GM21737 (cell line): ENCODE results near the gene EMC1.
"Not testable (repeated sequence)": the region's sequence is repeated elsewhere in the genome, so short reads cannot be mapped to it uniquely, and the experiment has no call there.

ENCODE experiments used
- ATAC-seq: cut with Tn5 transposase; IDR thresholded peaks from one replicate; pipeline ENCODE4 v1.9.1; 2021; ENCODE audit warnings: mild to moderate bottlenecking, moderate library complexity; ENCODE audit not compliant: unreplicated experiment

The EMC1 gene

GRCh38 chr1:19220080-19220846 lies 31.1 kb downstream of the EMC1 start:
- ATAC-seq: no peak

- ATAC-seq: no peak
These were observed 31.9 kb downstream of the EMC1 start for GRCh38 chr1:19219451-19219850.

- ATAC-seq: not testable (repeated sequence)
These were observed 34.7 kb downstream of the EMC1 start for GRCh38 chr1:19216585-19216984.

GRCh38 chr1:19213580-19213979 lies 37.7 kb downstream of the EMC1 start:
- no peak for ATAC-seq

- no peak for ATAC-seq
These were observed 39.2 kb downstream of the EMC1 start for GRCh38 chr1:19212167-19212566.

GRCh38 chr1:19210772-19211549 lies 40.4 kb downstream of the EMC1 start:
- no peak for ATAC-seq

GRCh38 chr1:19209990-19210771 lies 41.1 kb downstream of the EMC1 start, which contains the start of gene UBR4:
UBR4 (minus strand) TSS chr1:19210266; CDS start chr1:19210248, 18 bp downstream.
- ATAC-seq: peak; percentile 80

- ATAC-seq: peak; percentile 44
These were observed 41.8 kb downstream of the EMC1 start for GRCh38 chr1:19209439-19209989.

- ATAC-seq: no peak
These were observed 42.5 kb downstream of the EMC1 start for GRCh38 chr1:19208710-19209438.

GRCh38 chr1:19206947-19207346 lies 44.4 kb downstream of the EMC1 start:
- ATAC-seq: no peak

GRCh38 chr1:19205845-19206244 lies 45.5 kb downstream of the EMC1 start:
- no peak for ATAC-seq

GRCh38 chr1:19205403-19205802 lies 45.9 kb downstream of the EMC1 start:
- ATAC-seq: no peak

- ATAC-seq: no peak
These were observed 46.7 kb downstream of the EMC1 start for GRCh38 chr1:19204446-19205266.

GRCh38 chr1:19203440-19203839 lies 47.9 kb downstream of the EMC1 start:
- no peak for ATAC-seq

GRCh38 chr1:19202396-19202795 lies 48.9 kb downstream of the EMC1 start:
- no peak for ATAC-seq

GRCh38 chr1:19199969-19200604 lies 51.2 kb downstream of the EMC1 start:
- ATAC-seq: no peak

- no peak for ATAC-seq
These were observed 51.9 kb downstream of the EMC1 start for GRCh38 chr1:19199329-19199968.

GRCh38 chr1:19198820-19199219 lies 52.5 kb downstream of the EMC1 start:
- ATAC-seq: no peak

GRCh38 chr1:19197845-19198244 lies 53.5 kb downstream of the EMC1 start:
- ATAC-seq: no peak
